ENCODE measurements around the gene NOS3.
"Not testable (repeated sequence)": the region's sequence is repeated elsewhere in the genome, so short reads cannot be mapped to it uniquely, and the experiment has no call there.

NOS3 gene

GRCh38 chr7:151019130-151019447 lies 28.3 kb downstream of the NOS3 start:
- DNase-seq: no peak

GRCh38 chr7:151020231-151020630 lies 29.4 kb downstream of the NOS3 start:
- no peak for DNase-seq

GRCh38 chr7:151023232-151023631 lies 32.4 kb downstream of the NOS3 start:
- no peak for DNase-seq

GRCh38 chr7:151024435-151025056 lies 33.7 kb downstream of the NOS3 start, which contains the start of gene ATG9B:
Gene ATG9B, minus strand, starts transcription at chr7:151024494. Its CDS starts 71 bp downstream, at chr7:151024423.
- no peak for DNase-seq

- DNase-seq: no peak
These were observed 35.3 kb downstream of the NOS3 start for GRCh38 chr7:151025924-151026671.

GRCh38 chr7:151026771-151027727 lies 36.2 kb downstream of the NOS3 start:
- DNase-seq: not testable (repeated sequence)

GRCh38 chr7:151027728-151028130 lies 36.9 kb downstream of the NOS3 start:
- DNase-seq: not testable (repeated sequence)

GRCh38 chr7:151028131-151028947 lies 37.5 kb downstream of the NOS3 start, which contains the start of gene ABCB8:
Gene ABCB8, plus strand, starts transcription at chr7:151028450. Its CDS starts 66 bp downstream, at chr7:151028516.
- DNase-seq: peak; percentile 99

- no peak for DNase-seq
These were observed 38.2 kb downstream of the NOS3 start for GRCh38 chr7:151028948-151029501.

GRCh38 chr7:151031011-151031410 lies 40.2 kb downstream of the NOS3 start:
- DNase-seq: no peak

- DNase-seq: no peak
These were observed 42.4 kb downstream of the NOS3 start for GRCh38 chr7:151032936-151033863.

GRCh38 chr7:151033864-151034249 lies 43.0 kb downstream of the NOS3 start:
- DNase-seq: no peak

GRCh38 chr7:151034312-151035025 lies 43.7 kb downstream of the NOS3 start:
- no peak for DNase-seq

- DNase-seq: no peak
These were observed 44.4 kb downstream of the NOS3 start for GRCh38 chr7:151035026-151035717.

GRCh38 chr7:151035902-151036301 lies 45.1 kb downstream of the NOS3 start:
- DNase-seq: no peak

GRCh38 chr7:151038951-151039849 lies 48.4 kb downstream of the NOS3 start:
- DNase-seq: peak; percentile 70

GRCh38 chr7:151039850-151040548 lies 49.2 kb downstream of the NOS3 start:
- no peak for DNase-seq
